Mesenchymal stem cell (in vitro differentiated cells and primary cell): ENCODE data around the gene ZNF420.
"Not testable (repeated sequence)": the region's sequence is repeated elsewhere in the genome, so short reads cannot be mapped to it uniquely, and the experiment has no call there.

Experiments
- DNase-seq: peaks from one replicate; pipeline ENCODE4 v3.0.0-alpha.2; 2013
- H2AFZ ChIP-seq: one replicate; pipeline ENCODE4 v1.6.1; 2013; ENCODE audit warnings: low read depth, mild to moderate bottlenecking, control low read depth, inconsistent platforms, low read length, moderate library complexity
- H2AK5ac ChIP-seq: 2 replicates; pipeline ENCODE4 v1.6.1; 2013; ENCODE audit warnings: low read length, moderate library complexity, mild to moderate bottlenecking, inconsistent platforms; ENCODE audit not compliant: severe bottlenecking
- H2BK120ac ChIP-seq: one replicate; pipeline ENCODE4 v1.6.1; 2013; ENCODE audit warnings: low read depth, mild to moderate bottlenecking, inconsistent platforms, low read length, moderate library complexity
- H2BK12ac ChIP-seq, 2 experiments: one replicate each; pipeline ENCODE4 v1.6.1; 2013; ENCODE audit warnings: inconsistent platforms in 2 of 2, low read length in 2 of 2, mild to moderate bottlenecking in 2 of 2, moderate library complexity in 2 of 2, control low read depth in 1 of 2
- H2BK15ac ChIP-seq: one replicate; pipeline ENCODE4 v1.6.1; 2013; ENCODE audit warnings: mild to moderate bottlenecking, low read depth, inconsistent platforms; ENCODE audit not compliant: poor library complexity, severe bottlenecking
- H2BK5ac ChIP-seq: 2 replicates; pipeline ENCODE4 v1.6.1; 2013; ENCODE audit warnings: low read depth, mild to moderate bottlenecking, low read length, control low read depth, inconsistent platforms; ENCODE audit not compliant: poor library complexity, severe bottlenecking
- H3K14ac ChIP-seq, 2 experiments: one replicate each; pipeline ENCODE4 v1.6.1; 2013; ENCODE audit warnings: inconsistent platforms in 2 of 2, low read length in 2 of 2, control low read depth in 1 of 2, mild to moderate bottlenecking in 1 of 2, moderate library complexity in 1 of 2
- H3K18ac ChIP-seq, 2 experiments: one replicate each; pipeline ENCODE4 v1.6.1; 2013; ENCODE audit warnings: inconsistent platforms in 2 of 2, low read length in 2 of 2, control low read depth in 1 of 2, low read depth in 1 of 2, mild to moderate bottlenecking in 1 of 2
- H3K23ac ChIP-seq, 2 experiments: one replicate each; pipeline ENCODE4 v1.6.1; 2013; ENCODE audit warnings: inconsistent platforms in 2 of 2, low read length in 2 of 2, mild to moderate bottlenecking in 2 of 2, moderate library complexity in 2 of 2, control low read depth in 1 of 2
- H3K27ac ChIP-seq: 2 replicates; pipeline ENCODE4 v1.5.1; 2013; ENCODE audit warnings: mild to moderate bottlenecking, moderate library complexity, low read length, control low read depth, inconsistent platforms; ENCODE audit not compliant: poor library complexity, severe bottlenecking
- H3K27me3 ChIP-seq, 2 experiments: 2 replicates each; pipeline versions ENCODE4 v1.6.1 to v1.7.0; 2013; ENCODE audit warnings: low read length in 2 of 2, mild to moderate bottlenecking in 2 of 2, moderate library complexity in 2 of 2, control low read depth in 1 of 2, inconsistent platforms in 1 of 2; ENCODE audit not compliant: control insufficient read depth in 1 of 2, insufficient read depth in 1 of 2
- H3K36me3 ChIP-seq, 2 experiments: 2 replicates each; pipeline versions ENCODE4 v1.6.1 to v1.7.0; 2013; ENCODE audit warnings: low read length in 2 of 2, control low read depth in 1 of 2, inconsistent platforms in 1 of 2, low read depth in 1 of 2, mild to moderate bottlenecking in 1 of 2; ENCODE audit not compliant: insufficient read depth in 2 of 2, control insufficient read depth in 1 of 2
- H3K4ac ChIP-seq, 2 experiments: one replicate each; pipeline ENCODE4 v1.6.1; 2013; ENCODE audit warnings: inconsistent platforms in 2 of 2, low read length in 2 of 2, mild to moderate bottlenecking in 2 of 2, moderate library complexity in 2 of 2, control low read depth in 1 of 2, low read depth in 1 of 2
- H3K4me1 ChIP-seq: 2 replicates; pipeline ENCODE4 v1.6.1; 2013; ENCODE audit warnings: low read depth, low read length, control low read depth; ENCODE audit not compliant: control insufficient read depth, insufficient read depth
- H3K4me2 ChIP-seq: 2 replicates; pipeline ENCODE4 v1.6.1; 2013; ENCODE audit warnings: low read length, mild to moderate bottlenecking, inconsistent platforms; ENCODE audit not compliant: poor library complexity, severe bottlenecking
- H3K4me3 ChIP-seq, 2 experiments: 2 replicates each; pipeline versions ENCODE4 v1.5.1 to v1.7.0; 2013; ENCODE audit warnings: low read length in 2 of 2, mild to moderate bottlenecking in 2 of 2, control low read depth in 1 of 2, low read depth in 1 of 2; ENCODE audit not compliant: insufficient read depth in 1 of 2
- H3K79me1 ChIP-seq: replicated peaks from 2 replicates; pipeline ENCODE4 v1.6.1; 2013; ENCODE audit warnings: mild to moderate bottlenecking, control low read depth, low read length, inconsistent platforms; ENCODE audit not compliant: poor library complexity, severe bottlenecking
- H3K9ac ChIP-seq: 2 replicates; pipeline ENCODE4 v1.7.0; 2013; ENCODE audit warnings: mild to moderate bottlenecking, low read length, moderate library complexity
- H3K9me3 ChIP-seq: 2 replicates; pipeline ENCODE4 v1.7.0; 2013; ENCODE audit warnings: mild to moderate bottlenecking, low read length; ENCODE audit not compliant: control insufficient read depth
- H4K8ac ChIP-seq: one replicate; pipeline ENCODE4 v1.6.1; 2013; ENCODE audit warnings: inconsistent platforms, mild to moderate bottlenecking, low read length, moderate library complexity
- H4K91ac ChIP-seq: one replicate; pipeline ENCODE4 v1.6.1; 2013; ENCODE audit warnings: mild to moderate bottlenecking, low read length, inconsistent platforms
- WGBS: methylation state at CpG from one replicate; pipeline ENCODE4 v1.1.7; 2013; ENCODE audit warnings: mixed read lengths; 5-methylcytosine and 5-hydroxymethylcytosine counted together

ZNF420 gene

DNA sequence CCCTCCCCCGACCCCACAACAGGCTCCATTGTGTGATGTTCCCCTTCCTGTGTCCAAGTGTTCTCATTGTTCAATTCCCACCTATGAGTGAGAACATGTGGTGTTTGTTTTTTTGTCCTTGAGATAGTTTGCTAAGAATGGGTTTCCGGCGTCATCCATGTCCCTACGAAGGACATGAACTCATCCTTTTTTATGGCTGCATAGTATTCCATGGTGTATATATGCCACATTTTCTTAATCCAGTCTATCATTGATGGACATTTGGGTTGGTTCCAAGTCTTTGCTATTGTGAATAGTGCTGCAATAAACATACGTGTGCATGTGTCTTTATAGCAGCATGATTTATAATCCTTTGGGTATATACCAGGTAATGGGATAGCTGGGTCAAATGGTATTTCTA is 25.9 kb downstream of the ZNF420 start:
- H3K4me2 ChIP-seq, H3K9ac ChIP-seq, H2AK5ac ChIP-seq, H3K23ac ChIP-seq, H3K27ac ChIP-seq, DNase-seq, H2AFZ ChIP-seq, H3K18ac ChIP-seq, H3K4me1 ChIP-seq, H3K4ac ChIP-seq, H2BK15ac ChIP-seq, H4K8ac ChIP-seq, H2BK5ac ChIP-seq, H4K91ac ChIP-seq, H2BK12ac ChIP-seq, H3K4me3 ChIP-seq, H3K27me3 ChIP-seq, H3K14ac ChIP-seq, H2BK120ac ChIP-seq: not testable (repeated sequence)
- 83% methylated on average over 1 of the region's 5 CpGs for WGBS
- peaks cover 73% of the 10 kb centered on the region for H3K9me3 ChIP-seq
- peaks cover 12% of the 10 kb centered on the region for H3K79me1 ChIP-seq
- peaks cover 23 to 45% of the 10 kb centered on the region in 2 experiments for H3K36me3 ChIP-seq

DNA sequence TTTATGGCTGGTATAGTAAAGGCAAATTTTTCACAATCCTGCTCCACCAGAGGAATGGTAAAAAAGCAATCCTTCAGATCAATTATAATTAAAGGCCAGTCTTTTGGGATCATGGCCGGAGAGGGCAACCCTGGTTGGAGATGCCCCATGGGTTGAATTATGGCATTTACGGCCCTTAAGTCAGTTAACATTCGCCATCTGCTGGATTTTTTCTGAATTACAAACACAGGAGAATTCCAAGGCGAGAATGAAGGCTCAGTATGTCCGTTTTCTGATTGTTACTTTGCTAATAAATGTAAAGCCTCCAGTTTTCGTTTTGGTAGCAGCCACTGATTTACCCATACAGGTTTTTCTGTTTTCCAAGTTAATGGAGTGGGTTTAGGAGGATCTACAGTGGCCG is 33.5 kb downstream of the ZNF420 start:
- not testable (repeated sequence) for H3K4me2 ChIP-seq, H2BK5ac ChIP-seq, H4K8ac ChIP-seq, H2BK12ac ChIP-seq, H3K18ac ChIP-seq, H3K23ac ChIP-seq, H2BK120ac ChIP-seq, DNase-seq, H3K27me3 ChIP-seq, H3K4ac ChIP-seq, H2BK15ac ChIP-seq, H2AK5ac ChIP-seq, H4K91ac ChIP-seq, H3K14ac ChIP-seq, H3K9ac ChIP-seq, H2AFZ ChIP-seq, H3K79me1 ChIP-seq, H3K27ac ChIP-seq, H3K4me1 ChIP-seq
- Histone ChIP-seq H3K4me3 (peak overlapping the region in 1 of 2 experiments; percentile 64), H3K9me3 (peaks cover 87% of the 10 kb centered on the region), H3K36me3 (peaks cover 26 to 60% of the 10 kb centered on the region in 2 experiments)
- WGBS: 55% methylated on average over 7 of the region's 7 CpGs

DNA sequence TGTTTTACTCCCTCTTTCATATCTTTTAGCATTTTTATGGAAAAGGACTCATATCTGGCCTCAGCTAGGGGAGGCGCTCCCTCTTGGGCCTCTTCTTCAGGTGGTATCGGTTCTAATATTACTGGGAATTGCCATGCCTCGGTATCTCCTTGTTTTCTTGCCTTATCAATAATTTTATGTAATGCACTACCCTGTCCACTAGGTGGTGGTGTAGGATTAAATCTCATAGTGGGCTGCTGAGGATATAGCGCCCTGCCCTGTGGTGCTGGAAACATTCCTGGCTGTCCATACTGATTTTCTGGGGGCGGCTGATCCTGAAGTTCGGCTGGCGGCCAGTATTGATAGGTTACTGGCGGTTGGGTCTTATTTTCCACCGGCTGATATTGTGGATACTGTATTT is 35.8 kb downstream of the ZNF420 start:
- H2BK120ac ChIP-seq: no peak overlapping the region
- no peak overlapping the region for H3K14ac ChIP-seq
- H2BK12ac ChIP-seq: no peak overlapping the region
- no peak overlapping the region for H4K8ac ChIP-seq
- 96% methylated on average over 8 of the region's 9 CpGs for WGBS
- H3K23ac ChIP-seq: no peak overlapping the region
- no peak overlapping the region for H2AFZ ChIP-seq
- H3K9ac ChIP-seq: no peak overlapping the region
- H3K36me3 ChIP-seq: peaks cover 24 to 45% of the 10 kb centered on the region in 2 experiments
- H3K4me1 ChIP-seq: no peaks in the 10 kb centered on the region
- H3K18ac ChIP-seq: no peak overlapping the region
- no peak overlapping the region for H2BK5ac ChIP-seq
- no peaks in the 10 kb centered on the region for H3K27me3 ChIP-seq
- no peak overlapping the region for H2AK5ac ChIP-seq
- peaks cover 6% of the 10 kb centered on the region for H3K79me1 ChIP-seq
- H2BK15ac ChIP-seq: no peak overlapping the region
- peak overlapping the region in 1 of 2 experiments; percentile 64 for H3K4me3 ChIP-seq
- no peak overlapping the region for H4K91ac ChIP-seq
- no peak overlapping the region for H3K4me2 ChIP-seq
- peaks cover 68% of the 10 kb centered on the region for H3K9me3 ChIP-seq
- H3K27ac ChIP-seq: no peak overlapping the region
- H3K4ac ChIP-seq: no peak overlapping the region
- no peak for DNase-seq

DNA sequence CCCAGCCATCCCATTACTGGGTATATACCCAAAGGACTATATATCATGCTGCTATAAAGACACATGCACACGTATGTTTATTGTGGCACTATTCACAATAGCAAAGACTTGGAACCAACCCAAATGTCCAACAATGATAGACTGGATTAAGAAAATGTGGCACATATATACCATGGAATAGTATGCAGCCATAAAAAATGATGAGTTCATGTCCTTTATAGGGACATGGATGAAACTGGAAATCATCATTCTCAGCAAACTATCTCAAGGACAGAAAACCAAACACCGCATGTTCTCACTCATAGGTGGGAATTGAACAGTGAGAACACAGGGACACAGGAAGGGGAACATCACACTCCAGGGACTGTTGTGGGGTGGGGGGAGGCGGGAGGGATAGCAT is 43.9 kb downstream of the ZNF420 start:
- not testable (repeated sequence) for H3K4ac ChIP-seq, H3K4me1 ChIP-seq, DNase-seq, H2BK15ac ChIP-seq, H4K8ac ChIP-seq, H3K79me1 ChIP-seq, H3K27ac ChIP-seq, H3K27me3 ChIP-seq, H3K4me2 ChIP-seq, H3K14ac ChIP-seq, H3K36me3 ChIP-seq, H2AFZ ChIP-seq, H3K23ac ChIP-seq, H2BK12ac ChIP-seq, H2BK5ac ChIP-seq, H2AK5ac ChIP-seq, H3K9ac ChIP-seq, H4K91ac ChIP-seq, H3K18ac ChIP-seq, H3K4me3 ChIP-seq, H2BK120ac ChIP-seq
- no CpG with 5 or more reads among the region's 3 CpGs for WGBS
- peaks cover 44% of the 10 kb centered on the region for H3K9me3 ChIP-seq
